ENCODE results near the gene ZFYVE21.

- TF ChIP-seq CTCF (IDR thresholded peaks at IDR 0.05; ENCODE audit: low read depth, low read length, poor library complexity, severe bottlenecking): no peak
- TF ChIP-seq EZH2phosphoT487 (IDR thresholded peaks at IDR 0.05; ENCODE audit: borderline replicate concordance, low read length): no peak
Observed at GRCh38 chr14:103739793-103740501, 24.3 kb downstream of the ZFYVE21 start.

All from DOHH2 (cell line).